Putamen (tissue), 1 donor: Measurements from ENCODE around the gene HSPA1L.
"Not testable (repeated sequence)": the region's sequence is repeated elsewhere in the genome, so short reads cannot be mapped to it uniquely, and the experiment has no call there.

Experiments
- DNase-seq: peaks from one replicate; pipeline ENCODE4 v3.0.0-alpha.2; 2016; ENCODE audit warnings: low spot score

The HSPA1L gene

DNA sequence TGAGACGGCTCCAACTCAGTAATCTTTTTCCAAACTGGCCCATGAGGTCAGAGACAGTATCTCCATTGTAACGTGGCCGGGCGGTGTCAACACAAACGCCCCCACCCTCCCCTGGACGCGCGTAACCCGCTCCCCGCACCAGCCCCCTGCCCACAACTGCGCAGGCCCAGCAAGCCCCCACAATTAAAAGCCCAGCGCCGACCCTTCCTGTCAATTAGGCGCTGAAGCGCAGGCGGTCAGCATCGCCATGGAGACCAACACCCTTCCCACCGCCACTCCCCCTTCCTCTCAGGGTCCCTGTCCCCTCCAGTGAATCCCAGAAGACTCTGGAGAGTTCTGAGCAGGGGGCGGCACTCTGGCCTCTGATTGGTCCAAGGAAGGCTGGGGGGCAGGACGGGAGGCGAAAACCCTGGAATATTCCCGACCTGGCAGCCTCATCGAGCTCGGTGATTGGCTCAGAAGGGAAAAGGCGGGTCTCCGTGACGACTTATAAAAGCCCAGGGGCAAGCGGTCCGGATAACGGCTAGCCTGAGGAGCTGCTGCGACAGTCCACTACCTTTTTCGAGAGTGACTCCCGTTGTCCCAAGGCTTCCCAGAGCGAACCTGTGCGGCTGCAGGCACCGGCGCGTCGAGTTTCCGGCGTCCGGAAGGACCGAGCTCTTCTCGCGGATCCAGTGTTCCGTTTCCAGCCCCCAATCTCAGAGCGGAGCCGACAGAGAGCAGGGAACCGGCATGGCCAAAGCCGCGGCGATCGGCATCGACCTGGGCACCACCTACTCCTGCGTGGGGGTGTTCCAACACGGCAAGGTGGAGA lies at the start of gene HSPA1L, which contains the start of gene HSPA1A:
HSPA1L (minus strand) TSS at position 259 of the 814 bp plus-strand sequence. CDS start 3,311 bp downstream, outside the sequence.
HSPA1A (plus strand) TSS at position 519 of the 814 bp plus-strand sequence; CDS start at position 733, 214 bp downstream.
- DNase-seq = peak; percentile 97

GRCh38 chr6:31864818-31865204 lies 49.7 kb upstream of the HSPA1L start:
- no peak for DNase-seq

GRCh38 chr6:31864123-31864562 lies 49.1 kb upstream of the HSPA1L start:
- DNase-seq = not testable (repeated sequence)

DNA sequence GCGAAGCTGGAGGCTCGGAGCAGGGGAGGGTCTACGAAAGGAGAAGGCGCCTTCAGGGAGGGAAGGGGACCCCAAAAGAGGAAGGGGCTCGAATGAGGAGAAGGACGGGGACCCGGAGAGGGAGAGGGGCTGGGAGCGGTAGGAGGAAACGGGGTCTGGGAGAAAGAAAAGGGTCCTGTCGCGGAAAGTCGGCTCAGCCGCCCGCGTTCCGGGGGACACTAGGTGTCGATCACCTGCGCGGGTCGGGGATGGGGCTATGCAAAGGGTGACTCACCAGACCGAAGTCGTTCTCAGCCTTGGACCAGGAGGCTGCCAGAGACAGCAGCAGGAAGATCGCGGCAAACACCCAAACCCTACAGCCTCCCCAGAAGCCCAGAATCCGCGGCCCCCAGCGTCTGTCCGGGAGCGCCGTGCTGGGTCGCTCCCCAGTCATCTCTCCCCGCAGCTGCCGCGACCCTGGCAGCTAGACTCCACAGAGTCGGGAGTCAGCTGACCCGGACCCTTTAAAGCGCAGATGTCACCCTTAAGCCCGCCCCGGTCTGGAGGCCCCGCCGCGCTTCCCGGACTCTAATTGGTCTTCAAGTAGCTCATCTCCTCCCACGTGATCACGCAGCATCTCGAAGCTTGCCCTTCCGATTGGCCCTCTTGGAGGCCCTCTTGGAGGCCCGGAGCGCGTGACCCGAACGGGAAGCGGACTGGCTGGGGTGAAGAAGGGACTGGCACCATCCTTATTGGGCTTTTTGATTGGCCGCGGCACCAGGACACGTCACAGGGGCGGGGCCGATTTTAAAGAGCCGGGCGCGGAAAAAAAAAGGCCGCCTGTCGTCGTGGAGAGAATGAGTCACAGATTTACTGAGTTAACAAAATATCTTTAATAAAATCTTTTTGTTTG lies 47.5 kb upstream of the HSPA1L start, which contains the start of gene NEU1:
NEU1 (minus strand) TSS at position 478 of the 892 bp plus-strand sequence; CDS start at position 433, 45 bp downstream.
- DNase-seq = peak; percentile 100

- no peak for DNase-seq
Observed at GRCh38 chr6:31861919-31862343, 46.8 kb upstream of the HSPA1L start.

- no peak for DNase-seq
Observed at GRCh38 chr6:31861150-31861549, 46.1 kb upstream of the HSPA1L start.

- DNase-seq = no peak
Observed at GRCh38 chr6:31860349-31860748, 45.3 kb upstream of the HSPA1L start.

DNA sequence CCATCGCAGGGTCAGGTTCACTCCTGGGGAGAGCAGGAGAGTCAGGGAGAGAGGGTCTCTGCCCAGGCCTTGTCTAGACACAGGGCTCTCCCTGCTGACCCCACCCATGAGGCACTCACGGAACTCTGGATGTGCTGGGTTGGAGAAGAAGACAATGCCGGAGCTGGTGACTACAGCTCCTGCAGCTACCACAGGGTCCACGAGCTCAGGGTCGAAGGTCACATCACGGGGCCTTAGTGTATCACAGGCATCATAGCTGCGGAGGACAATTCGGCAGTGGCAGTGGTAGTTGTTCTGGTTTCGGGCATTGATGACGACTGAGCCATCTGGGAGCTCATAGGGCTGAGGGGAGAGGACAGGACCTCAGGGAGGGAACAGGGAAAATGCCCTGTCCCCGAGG lies 44.8 kb upstream of the HSPA1L start:
- no peak for DNase-seq

GRCh38 chr6:31858707-31859106 lies 43.6 kb upstream of the HSPA1L start:
- no peak for DNase-seq

GRCh38 chr6:31857774-31858173 lies 42.7 kb upstream of the HSPA1L start:
- DNase-seq = not testable (repeated sequence)

DNA sequence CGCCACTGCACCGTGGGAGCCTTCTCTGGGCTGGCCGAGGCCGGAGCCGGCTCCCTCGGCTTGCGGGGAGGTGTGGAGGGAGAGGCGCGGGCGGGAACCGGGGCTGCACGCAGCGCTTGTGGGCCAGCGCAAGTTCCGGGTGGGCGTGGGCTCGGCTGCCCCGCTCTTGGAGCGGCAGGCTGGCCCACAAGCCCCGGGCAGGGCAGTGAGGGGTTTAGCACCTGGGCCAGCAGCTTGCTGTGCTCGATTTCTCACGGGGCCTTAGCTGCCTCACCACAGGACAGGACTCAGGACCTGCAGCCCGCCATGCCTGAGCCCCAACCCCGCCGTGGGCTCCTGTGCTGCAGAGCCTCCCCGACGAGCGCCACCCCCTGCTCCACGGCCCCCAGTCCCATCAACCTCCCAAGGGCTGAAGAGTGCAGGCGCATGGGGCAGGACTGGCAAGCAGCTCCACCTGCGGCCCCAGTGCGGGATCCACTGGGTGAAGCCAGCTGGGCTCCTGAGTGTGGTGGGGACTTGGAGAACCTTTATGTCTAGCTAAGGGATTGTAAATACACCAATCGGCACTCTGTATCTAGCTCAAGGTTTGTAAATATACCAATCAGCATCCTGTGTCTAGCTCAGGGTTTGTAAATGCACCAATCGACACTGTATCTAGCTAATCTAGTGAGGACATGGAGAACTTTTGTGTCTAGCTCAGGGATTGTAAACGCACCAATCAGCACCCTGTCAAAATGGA lies 37.1 kb upstream of the HSPA1L start:
- not testable (repeated sequence) for DNase-seq

- no peak for DNase-seq
Observed at GRCh38 chr6:31851485-31851832, 36.4 kb upstream of the HSPA1L start.

GRCh38 chr6:31850765-31851484 lies 35.8 kb upstream of the HSPA1L start:
- DNase-seq = no peak

DNA sequence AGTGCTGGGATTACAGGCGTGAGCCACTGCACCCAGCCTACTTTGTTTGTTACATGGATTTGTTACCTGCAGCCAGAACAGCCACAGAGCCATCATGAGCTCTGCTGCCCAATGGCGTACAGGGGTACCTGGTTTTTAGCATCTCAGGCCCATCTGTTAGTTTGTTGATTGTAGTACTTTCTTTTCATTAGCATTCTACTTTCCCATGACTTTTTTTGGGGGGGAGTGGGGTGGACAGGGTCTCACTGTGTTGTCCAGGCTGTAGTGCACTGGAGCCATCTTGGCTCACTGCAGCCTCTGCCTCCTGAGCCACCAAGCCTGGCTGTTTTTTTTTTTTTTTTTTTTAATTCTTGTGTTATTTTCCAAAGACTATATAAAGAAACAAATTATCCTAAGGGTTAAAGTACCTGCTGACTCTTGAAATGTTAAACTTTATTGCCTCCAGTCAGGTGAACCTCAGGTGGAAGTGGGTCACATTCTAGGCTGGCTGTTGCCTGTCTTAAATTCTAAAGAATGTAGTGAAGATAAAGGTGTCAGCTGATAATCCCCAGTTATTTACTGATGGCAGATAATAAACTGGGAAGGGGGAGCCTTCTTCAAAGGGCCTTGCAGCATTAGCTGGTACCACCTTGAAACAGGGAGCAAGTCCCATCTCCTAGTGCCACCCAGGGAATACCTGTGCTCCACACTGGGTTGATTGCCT lies 32.3 kb upstream of the HSPA1L start:
- no peak for DNase-seq

- DNase-seq = no peak
Observed at GRCh38 chr6:31844507-31844906, 29.4 kb upstream of the HSPA1L start.

DNA sequence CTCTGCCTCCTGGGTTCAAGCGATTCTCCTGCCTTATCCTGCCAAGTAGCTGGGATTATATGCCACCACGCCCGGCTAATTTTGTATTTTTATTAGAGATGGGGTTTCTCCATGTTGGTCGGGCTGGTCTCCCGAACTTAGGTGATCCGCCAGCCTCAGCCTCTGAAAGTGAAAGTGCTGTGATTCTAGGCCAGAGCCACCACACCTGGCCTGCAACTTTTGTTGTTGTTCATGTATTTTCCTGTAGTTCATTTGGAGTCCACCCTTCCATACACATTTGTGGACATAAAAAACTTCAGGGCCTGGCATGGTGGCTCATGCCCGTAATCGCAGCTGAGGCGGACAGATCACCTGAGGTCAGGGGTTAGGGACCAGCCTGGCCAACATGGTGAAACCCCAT lies 27.0 kb upstream of the HSPA1L start:
- no peak for DNase-seq

DNA sequence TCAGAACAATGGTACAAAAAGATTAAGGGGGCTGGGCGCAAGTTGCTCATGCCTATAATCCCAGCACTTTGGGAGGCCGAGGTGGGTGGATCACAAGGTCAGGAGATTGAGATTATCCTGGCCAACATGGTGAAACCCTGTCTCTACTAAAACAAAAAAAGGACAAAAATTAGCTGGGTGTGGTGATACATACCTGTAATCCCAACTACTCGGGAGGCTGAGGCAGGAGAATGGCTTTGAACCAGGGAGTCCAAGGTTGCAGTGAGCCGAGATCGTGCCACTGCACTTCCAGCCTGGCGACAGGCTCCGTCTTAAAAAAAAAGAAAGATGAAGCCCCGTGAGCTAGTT lies 24.7 kb upstream of the HSPA1L start:
- not testable (repeated sequence) for DNase-seq

- no peak for DNase-seq
Observed at GRCh38 chr6:31838968-31839367, 23.9 kb upstream of the HSPA1L start.

GRCh38 chr6:31838114-31838553 lies 23.1 kb upstream of the HSPA1L start:
- not testable (repeated sequence) for DNase-seq

DNA sequence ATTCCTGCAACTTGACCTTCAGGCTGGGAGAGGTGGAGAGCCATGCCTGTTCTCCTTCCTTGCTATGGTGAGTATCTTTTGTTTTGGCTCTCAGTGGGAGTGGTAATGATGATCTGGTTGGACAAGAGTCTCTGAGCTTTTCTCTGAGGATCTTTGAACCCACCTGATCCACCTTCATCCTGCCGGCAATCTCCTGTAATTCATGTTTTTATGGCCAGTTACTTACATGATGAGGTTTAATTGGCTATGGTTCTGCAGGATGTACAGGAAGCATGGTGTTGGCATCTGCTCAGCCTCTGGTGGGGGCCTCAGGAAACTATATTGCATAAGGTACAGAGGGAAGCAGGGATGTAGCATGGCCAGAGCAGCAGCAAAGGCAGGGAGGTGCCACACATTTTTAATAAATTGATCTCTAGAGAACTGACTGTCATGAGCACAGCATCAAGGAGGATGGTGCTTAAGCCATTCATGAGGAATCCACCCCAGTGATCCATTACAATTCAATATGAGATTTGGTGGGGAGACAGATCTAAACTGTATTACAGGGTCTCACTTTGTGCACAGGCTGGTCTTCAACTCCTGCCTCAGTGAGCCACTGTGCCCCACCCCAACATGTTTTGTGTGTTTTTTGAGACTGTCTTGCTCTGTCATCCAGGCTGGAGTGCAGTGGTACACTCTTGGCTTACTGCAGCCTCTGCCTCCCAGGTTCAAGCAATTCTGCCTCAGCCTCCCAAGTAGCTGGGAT lies 22.5 kb upstream of the HSPA1L start:
- DNase-seq = no peak
